Gastroesophageal sphincter (tissue), 3 donors: ENCODE data around the gene PPP3CA.

Experiments used
- CTCF ChIP-seq, 4 experiments: fragments of 200-600 bp in 2 of 4; fragments of 450-650 bp in 2 of 4; sonication (generic) in 1 of 4; IDR thresholded peaks; one replicate each; pipeline ENCODE4 v1.5.1; 2017 to 2019; ENCODE audit warnings: antibody characterized with exemption in 4 of 4, mild to moderate bottlenecking in 2 of 4, moderate library complexity in 2 of 4
- EP300 ChIP-seq: sonication (generic); formaldehyde crosslinking; IDR thresholded peaks from one replicate; pipeline ENCODE4 v1.6.1; 2017; ENCODE audit warnings: antibody characterized with exemption, mild to moderate bottlenecking
- POLR2A ChIP-seq, 2 donors: fragments of 450-650 bp; IDR thresholded peaks; one replicate each; pipeline ENCODE4 v1.6.1; 2017; ENCODE audit warnings: antibody characterized with exemption in 2 of 2, mild to moderate bottlenecking in 2 of 2, moderate library complexity in 1 of 2

- TF ChIP-seq CTCF (IDR thresholded peaks at IDR 0.05) = no peak
- no peak for TF ChIP-seq POLR2A (IDR thresholded peaks at IDR 0.05)
- TF ChIP-seq EP300 = no peak
Measured at GRCh38 chr4:100982345-100982744, 365.0 kb downstream of the PPP3CA start.
